MV-4-11 (cell line): ENCODE measurements around the gene CLEC16A.
A peak's percentile ranks its signal among the peaks of the same experiment; 100 is the strongest.

Experiments
- DNase-seq: peaks from one replicate; lab custom pipeline; 2025; lab: John Stamatoyannopoulos, UW

Gene CLEC16A

GRCh38 chr16:11178424-11178823 is 234.1 kb downstream of the CLEC16A start:
- DNase-seq: no peak

GRCh38 chr16:11179574-11179973 is 235.2 kb downstream of the CLEC16A start:
- DNase-seq: peak; percentile 5

DNA sequence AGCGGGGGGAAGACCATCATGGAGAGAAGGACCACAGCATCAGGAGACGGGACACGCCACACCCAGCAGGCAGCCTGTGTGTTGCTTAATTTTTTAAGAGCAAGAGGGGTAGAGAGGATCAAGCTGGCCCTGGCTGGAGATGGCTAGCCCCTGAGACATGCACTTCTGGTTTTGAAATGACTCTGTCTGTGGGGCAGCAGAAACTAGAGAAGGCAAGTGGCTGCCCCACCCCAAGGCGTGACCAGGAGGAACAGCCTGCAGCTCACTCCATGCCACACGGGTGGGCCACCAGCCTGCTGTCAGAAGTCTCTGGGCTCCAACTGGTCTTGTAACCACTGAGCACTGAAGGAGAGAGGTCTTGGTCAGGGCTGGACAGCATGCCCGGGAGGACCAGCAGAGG is 236.1 kb downstream of the CLEC16A start:
- peak; percentile 74 for DNase-seq

DNA sequence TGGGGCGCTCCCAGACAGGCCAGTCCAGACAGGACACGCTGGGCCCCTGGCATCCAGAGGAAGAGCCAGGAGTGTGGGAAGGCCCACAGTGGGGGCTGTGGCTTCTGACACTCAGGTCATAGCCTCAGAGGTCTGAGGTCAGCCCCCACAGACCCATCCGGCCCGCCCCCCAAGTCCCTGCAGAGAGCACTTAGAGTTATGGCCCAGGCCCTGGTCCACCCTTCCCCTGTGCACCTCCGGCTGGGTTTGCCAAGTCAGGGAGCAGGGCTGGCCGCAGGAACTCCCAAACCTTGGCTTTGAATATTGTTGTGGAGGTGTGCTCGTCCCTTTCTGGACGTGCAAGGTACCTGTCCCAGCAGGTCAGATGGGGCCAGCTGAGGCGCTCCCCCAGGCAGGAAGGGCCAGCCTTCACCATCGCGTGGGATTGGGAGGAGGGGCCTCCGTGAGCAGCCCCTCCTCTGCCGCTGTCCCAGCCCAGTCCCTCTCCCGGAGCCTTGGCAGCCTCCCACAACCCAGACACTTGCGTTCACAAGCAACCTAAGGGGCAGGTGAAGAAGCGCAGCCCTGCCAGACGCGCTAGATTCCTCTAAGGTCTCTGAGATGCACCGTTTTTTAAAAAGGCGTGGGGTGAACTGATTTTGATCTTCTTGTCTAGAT is 237.0 kb downstream of the CLEC16A start:
- DNase-seq: no peak

DNA sequence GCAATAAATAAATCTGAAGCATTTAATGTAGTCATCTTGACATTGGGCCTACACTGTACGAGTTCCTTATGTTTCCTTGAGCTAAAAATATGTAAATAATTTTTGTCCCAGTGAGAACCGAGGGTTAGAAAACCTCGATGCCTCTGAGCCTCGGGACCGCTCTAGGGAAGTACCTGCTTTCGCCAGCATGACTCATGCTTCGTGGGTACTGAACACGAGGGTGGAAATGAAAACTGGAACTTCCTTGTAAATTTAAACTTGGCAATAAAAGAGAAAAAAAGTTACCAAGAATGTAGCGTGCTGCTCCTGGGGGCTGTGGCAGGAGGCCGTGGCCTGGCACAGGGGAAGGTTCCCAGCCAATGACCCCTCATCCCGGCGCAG is 237.5 kb downstream of the CLEC16A start:
- peak; percentile 90 for DNase-seq

GRCh38 chr16:11182411-11182810 is 238.0 kb downstream of the CLEC16A start:
- DNase-seq: no peak

GRCh38 chr16:11183035-11183812 is 238.9 kb downstream of the CLEC16A start:
- DNase-seq: no peak

DNA sequence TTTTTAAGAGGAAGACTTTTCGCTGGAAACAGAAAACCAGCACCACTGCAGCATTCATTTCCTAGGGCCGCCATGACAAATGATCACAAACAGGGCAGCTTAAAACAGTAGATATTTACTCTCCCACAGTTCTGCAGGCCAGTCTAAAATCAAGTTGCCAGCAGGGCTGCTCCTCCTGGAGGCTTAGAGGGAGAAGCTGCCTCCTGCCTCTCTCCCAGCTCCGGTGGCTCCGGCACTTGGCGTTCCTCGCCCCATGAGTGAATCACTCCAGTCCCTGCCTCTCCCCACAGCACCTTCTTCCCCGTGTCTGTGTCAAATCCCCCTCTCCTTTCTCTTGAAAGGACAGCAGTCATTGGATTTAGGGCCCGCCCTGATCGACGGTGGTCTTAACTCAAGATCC is 239.6 kb downstream of the CLEC16A start:
- no peak for DNase-seq

- DNase-seq: no peak
Observed at GRCh38 chr16:11187522-11188023, 243.2 kb downstream of the CLEC16A start.

DNA sequence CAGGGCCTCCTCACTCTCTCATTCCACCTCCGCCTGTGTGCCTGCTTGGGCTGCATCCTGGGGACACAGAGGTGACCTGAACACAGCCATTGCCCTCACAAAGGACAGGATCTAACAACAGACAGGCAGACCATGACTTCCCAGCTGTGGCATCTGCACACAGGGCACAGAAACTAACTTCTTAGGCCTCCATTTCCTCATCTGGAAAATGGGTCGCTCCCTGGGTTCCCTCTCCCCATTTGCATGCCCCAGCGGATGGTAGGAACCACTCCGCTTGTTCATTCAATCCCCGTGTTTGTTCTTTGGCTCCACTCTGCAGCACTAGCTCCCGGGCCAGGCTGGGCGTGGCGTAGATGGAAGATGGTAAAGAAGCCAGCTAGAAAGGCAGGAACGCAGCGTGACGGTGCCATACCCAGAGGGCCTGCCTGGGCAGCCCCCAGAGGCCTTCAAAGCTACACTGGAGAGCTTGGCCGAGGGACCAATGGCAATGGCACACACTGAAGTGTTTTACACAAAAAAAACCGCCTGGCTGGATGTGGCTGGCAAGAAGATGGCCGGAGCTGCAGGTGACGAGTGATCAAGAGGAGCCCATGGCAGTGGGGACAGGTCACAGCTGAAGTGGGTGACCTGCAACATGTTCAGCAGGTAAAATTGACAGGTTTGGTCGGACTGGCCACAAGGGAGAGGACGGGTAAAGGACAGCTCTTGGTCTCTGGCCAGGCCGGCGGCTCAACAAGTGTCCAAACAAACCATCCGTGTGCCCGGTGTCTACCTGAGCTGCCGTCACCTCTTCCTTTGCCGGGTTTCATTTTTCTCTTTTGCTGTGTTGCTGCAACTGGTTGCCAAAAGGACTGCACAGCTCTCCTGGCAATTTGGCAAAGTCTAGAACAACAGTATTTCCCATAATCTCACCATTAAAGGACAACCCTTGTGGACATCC is 244.7 kb downstream of the CLEC16A start:
- DNase-seq: no peak

GRCh38 chr16:11190588-11191560 is 246.5 kb downstream of the CLEC16A start:
- DNase-seq: peak; percentile 48

DNA sequence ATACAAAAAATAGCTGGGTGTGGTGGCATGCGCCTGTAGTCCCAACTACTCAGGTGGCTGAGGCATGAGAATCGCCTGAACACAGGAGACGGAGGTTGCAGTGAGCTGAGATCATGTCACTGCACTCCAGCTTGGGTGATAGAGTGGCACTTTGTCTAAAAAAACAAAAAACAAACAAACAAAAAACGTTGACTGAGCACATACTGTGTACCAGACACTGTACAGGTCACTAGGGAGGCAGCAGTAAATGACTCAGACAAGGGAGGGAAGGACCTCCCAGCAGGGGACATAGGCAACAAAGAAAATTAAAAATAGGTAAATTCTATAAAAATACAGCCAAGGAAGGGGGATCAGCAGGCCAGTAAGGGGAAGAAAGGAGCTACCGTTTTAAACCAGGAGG is 247.3 kb downstream of the CLEC16A start:
- DNase-seq: no peak

DNA sequence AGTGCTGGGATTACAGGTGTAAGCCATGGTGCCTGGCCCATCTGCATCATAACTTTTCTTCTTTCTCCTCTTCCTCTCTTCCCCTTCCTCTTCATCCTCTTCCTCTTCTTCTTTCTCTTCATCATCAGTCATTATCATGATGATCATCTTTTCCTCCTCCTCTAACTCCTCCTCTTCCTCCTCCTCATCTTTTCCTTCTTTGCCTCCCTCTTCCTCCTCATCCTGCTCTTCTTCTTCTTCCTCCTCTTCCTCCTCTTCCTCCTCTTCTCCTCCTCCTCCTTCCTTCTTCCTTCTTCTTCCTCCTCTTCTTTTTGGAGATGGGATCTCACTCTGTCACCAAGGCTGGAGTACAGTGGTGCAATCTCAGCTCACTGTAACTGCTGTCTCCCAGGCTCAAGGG is 249.1 kb downstream of the CLEC16A start:
- no peak for DNase-seq

DNA sequence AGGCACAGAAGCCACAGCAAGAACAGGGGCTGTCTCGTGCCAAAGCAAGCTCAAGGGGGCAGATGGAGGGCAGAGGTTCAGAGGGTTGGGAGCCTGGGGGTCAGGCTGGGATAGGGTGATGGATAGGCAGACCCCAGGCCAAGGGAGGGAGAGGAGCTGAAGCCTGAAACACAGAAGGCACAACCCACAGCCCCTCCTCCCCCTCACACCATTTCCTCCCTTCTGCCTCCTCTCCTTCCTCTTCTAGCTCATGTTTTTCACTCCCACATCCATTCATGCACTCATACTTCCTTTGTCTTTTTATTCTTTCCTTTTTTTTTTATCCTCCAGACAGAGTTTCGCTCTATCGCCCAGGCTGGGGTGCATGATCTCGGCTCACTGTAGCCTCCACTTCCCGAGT is 250.5 kb downstream of the CLEC16A start:
- peak; percentile 50 for DNase-seq

DNA sequence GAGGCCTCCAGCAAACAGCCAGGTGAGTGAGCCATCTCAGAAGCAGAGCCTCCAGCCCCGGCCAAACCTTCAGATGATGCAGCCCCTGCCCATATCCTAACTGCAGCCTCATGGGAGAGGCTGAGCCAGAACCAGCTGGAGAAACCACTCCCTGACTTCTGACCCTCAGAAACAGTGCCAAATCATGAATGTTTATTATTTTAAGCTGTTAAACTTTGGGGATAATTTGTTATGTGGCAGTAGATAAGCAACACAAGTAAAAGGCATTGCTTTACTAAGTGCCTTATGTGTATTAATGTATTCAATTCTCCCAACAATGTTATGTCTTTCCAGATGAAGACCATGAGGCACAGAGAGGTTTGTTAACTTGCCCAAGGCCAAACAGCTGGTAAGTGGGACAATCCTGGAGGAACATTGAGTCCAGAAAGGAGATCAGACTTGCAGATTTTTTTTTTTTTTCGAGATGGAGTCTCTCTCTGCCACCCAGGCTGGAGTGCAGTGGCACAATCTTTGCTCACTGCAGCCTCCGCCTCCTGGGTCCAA is 252.0 kb downstream of the CLEC16A start:
- no peak for DNase-seq

DNA sequence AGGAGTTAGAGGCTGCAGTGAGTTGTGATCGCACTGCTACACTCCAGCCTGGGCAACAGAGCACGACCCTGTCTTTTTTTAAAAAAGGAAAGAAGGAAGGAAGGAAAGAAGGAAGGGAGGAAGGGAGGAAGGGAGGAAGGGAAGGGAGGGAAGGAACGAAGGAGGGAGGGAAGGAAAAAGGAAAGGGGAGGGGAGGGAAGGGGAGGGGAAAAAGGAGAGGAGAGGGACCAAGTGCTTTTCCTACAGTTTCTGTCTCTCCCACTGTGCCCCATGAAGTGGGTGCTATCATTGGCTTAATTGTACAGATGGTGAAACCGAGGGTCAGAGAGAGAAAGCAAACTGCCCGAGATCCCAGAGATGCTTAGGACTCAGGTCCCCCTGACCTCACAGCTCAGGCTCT is 254.0 kb downstream of the CLEC16A start:
- no peak for DNase-seq

GRCh38 chr16:11198828-11199227 is 254.5 kb downstream of the CLEC16A start:
- no peak for DNase-seq

DNA sequence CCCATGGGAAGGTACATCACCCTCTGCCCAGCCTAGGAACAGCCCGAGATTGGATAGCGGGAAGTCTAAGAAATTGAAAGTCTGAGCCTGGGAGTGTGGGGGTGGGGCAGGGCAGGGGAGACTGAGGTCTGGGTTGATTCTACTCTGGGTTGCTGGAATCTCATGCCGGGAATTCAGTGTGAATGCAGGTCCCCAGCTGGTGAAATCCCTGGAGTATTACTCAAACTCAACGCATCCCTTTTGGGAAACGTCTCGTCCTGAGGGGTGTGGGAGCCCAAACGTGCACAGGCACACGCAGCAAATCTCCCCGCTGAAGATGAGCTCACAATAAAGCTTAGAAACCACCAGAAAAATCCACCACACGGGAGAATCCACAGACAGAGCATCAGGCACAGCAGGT is 256.2 kb downstream of the CLEC16A start:
- DNase-seq: no peak

DNA sequence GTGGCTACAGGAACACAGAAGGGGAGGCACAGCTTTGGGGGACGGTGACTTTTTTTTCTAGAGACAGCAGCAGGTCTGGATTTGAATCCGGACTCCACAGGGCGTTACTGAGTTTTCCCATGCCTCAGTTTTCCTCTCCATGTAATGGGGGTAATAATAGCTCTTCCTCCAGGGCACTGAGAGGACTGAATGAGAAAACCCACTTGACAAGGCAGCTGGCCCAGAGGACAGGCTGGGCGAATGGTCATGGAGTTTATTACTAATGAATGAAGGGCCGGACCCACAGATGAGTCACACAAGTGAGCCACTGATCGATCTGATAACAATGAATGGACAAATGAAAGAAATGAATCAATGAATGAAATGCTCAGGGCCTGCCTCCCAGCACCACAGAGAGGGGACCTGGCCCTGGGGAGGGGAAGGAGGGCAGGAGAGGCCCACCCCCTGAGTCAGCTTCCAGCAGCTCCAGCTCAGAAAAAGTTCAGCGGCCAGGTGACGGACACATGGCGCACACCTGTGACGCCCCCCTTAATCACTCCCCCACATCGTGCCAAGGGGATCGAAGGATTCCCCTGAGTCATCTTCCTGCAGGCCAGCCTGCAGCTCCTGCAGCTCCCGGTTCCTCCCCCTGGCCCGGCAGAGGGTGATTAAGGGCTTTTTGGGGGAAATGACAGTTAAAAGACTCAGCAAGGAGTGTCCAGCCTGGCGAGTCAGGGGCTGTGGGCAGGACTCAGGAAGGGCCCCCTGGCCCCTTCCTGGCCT is 257.3 kb downstream of the CLEC16A start:
- peak; percentile 66 for DNase-seq
